Renal pelvis (tissue), 4 donors: Measurements from ENCODE around the gene DIAPH3. TPM values are rescaled to one million over a fixed set of nuclear protein-coding genes. Genes with fewer than 3 reads are reported as not detected.

ENCODE experiments used
- DNase-seq: peaks from one replicate; pipeline ENCODE4 v3.0.0-alpha.2; 2013
- polyA plus RNA-seq, 3 donors: library from polyadenylated mRNA; unstranded; fragments of 120-200 nt; gene quantifications; one replicate each; pipeline ENCODE4 v1.2.1, GENCODE V29; 2013; ENCODE audit not compliant: insufficient read length in 3 of 3

The DIAPH3 gene
- polyA plus RNA-seq, 3 donors: 11.5 to 12.9 (median 11.6) TPM

DNA sequence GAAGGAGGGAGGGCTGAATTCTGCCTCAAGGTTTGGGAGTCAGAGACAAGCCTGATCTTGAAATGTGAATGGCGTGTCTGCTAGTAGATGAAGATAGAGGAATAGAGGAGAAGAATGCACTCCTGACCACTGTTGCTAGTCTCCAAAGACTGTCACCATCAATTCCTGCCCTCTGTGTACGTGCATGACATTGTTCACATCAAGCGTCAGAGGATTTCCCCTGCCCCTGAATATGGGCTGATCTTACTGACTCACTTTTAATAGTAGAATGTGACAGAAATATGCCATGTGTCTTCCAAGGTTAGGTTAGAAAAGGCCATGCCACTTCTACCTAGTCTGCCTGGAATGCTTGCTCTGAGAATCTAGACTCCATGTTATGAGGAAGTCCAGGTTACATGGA lies 538.6 kb downstream of the DIAPH3 start:
- no peak for DNase-seq

DNA sequence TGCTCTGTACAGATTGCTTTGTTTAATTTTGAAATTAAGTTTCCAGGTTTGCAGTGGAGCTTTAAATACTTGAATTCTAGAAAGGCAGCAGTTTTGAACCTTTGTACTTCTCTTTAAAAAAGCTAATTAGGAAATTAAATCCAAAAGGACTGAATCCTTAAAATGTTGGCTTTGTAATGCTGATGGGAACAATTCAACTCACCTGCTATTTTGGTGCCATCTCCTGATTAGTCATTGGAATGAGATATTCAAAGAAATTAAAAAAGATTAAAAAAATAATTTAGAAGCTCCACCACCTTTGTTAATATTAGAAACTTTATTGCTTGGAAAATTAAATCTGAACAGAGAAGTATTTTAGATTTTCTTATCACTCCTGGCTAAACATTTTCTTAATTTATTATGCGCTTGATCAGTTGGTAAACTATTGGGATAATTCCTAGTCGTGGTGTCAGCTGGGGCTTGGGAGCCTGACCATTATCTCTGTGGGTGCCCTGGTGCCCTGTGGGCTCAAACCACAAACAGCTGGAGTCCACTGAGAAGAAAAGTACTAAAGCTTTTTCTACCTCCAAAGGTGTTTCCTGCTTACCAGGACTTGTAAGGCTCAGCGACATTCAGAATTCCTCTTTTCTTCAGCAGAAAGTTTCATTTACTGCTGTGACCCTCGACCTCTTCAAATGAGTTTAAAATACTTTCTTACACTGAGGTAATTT lies 540.4 kb downstream of the DIAPH3 start:
- DNase-seq: no peak

DNA sequence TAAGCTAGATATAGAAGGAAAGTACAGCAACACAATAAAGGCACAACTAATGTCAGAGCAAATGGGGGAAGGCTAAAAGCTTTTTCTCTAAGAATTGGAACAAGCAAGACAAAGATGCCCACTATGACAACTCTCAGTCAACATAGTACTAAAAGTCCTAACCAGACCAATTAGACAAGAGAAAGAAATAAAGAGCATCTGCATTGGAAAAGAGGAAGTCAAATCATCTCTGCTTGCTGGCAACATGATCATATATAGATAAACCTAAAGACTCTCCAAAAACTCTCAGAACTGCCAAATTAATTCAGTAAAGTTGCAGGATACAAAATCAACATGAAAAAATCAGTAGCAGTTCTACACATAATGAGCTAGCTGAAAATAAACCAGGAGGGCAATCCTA lies 542.0 kb downstream of the DIAPH3 start:
- no peak for DNase-seq

Other genes starting within 250 kb of the DIAPH3 start
- 10 to 100 TPM; 30.8 to 36.7 (median 35.7) TPM for gene TDRD3, start 233.3 kb upstream of the DIAPH3 start, polyA plus RNA-seq